H1 (cell line): ENCODE measurements around the gene PLEKHH3. TPM values are rescaled to one million over a fixed set of nuclear protein-coding genes. Genes with fewer than 3 reads are reported as not detected.
A peak's percentile ranks its signal among the peaks of the same experiment; 100 is the strongest.

Source experiments
- BACH1 ChIP-seq: IDR thresholded peaks from 2 replicates; pipeline ENCODE4 v1.6.1; 2012; ENCODE audit warnings: low read length, improper control_type of control experiment
- FOSL1 ChIP-seq: IDR thresholded peaks from 2 replicates; pipeline ENCODE4 v1.6.1; 2011; ENCODE audit warnings: mild to moderate bottlenecking, low read depth, low read length, moderate library complexity; ENCODE audit not compliant: insufficient read depth
- GABPA ChIP-seq: IDR thresholded peaks from 2 replicates; pipeline ENCODE4 v1.6.1; 2011; ENCODE audit warnings: mild to moderate bottlenecking, low read length, moderate library complexity, borderline replicate concordance; ENCODE audit not compliant: insufficient read depth
- GTF2F1 ChIP-seq: IDR thresholded peaks from 2 replicates; pipeline ENCODE4 v1.6.1; 2012; ENCODE audit warnings: low read depth, low read length, improper control_type of control experiment, borderline replicate concordance
- JUND ChIP-seq: IDR thresholded peaks from 2 replicates; pipeline ENCODE4 v1.6.1; 2011; ENCODE audit warnings: mild to moderate bottlenecking, improper control_type of control experiment, low read length
- KDM4A ChIP-seq: IDR thresholded peaks from one replicate; pipeline ENCODE4 v1.7.1; 2012; ENCODE audit warnings: low read depth, mild to moderate bottlenecking, moderate library complexity, low read length, inconsistent platforms; ENCODE audit not compliant: severe bottlenecking
- NRF1 ChIP-seq: IDR thresholded peaks from 2 replicates; pipeline ENCODE4 v1.6.1; 2011; ENCODE audit warnings: mild to moderate bottlenecking, low read depth, low read length, improper control_type of control experiment
- PHF8 ChIP-seq: fragments of 200-600 bp; sonication (generic); conservative IDR thresholded peaks from 2 replicates; pipeline ENCODE4 v1.7.1; 2012; ENCODE audit warnings: low read depth, mild to moderate bottlenecking, inconsistent platforms, low read length, moderate library complexity
- RAD21 ChIP-seq, 2 experiments: IDR thresholded peaks in 1 of 2; conservative IDR thresholded peaks in 1 of 2; 2 replicates each; pipeline ENCODE4 v1.6.1; 2011; ENCODE audit warnings: low read depth in 2 of 2, low read length in 2 of 2, improper control_type of control experiment in 1 of 2, inconsistent platforms in 1 of 2, mild to moderate bottlenecking in 1 of 2, moderate library complexity in 1 of 2
- RBBP5 ChIP-seq: IDR thresholded peaks from 2 replicates; pipeline ENCODE4 v1.7.1; 2012; ENCODE audit warnings: low read depth, mild to moderate bottlenecking, inconsistent platforms, low read length, moderate library complexity, borderline replicate concordance
- TAF1 ChIP-seq: IDR thresholded peaks from 2 replicates; pipeline ENCODE4 v1.6.1; 2011; ENCODE audit warnings: mild to moderate bottlenecking, low read depth, low read length
- polyA plus RNA-seq, 7 experiments: library from polyadenylated mRNA; depleted of rRNA in 3 of 7; stranded (reverse) in 5 of 7; unstranded in 2 of 7; fragments of >200 nt in 5 of 7; fragments of 200-250 nt in 2 of 7; gene quantifications; 1 replicate in 5 of 7; 2 replicates in 1 of 7; 4 replicates in 1 of 7; pipeline versions ENCODE4 v1.2.1 to v1.2.3, GENCODE V29; 2011 to 2013; ENCODE audit warnings: missing spikeins in 2 of 7, mixed read lengths in 2 of 7
- total RNA-seq: library from RNA; stranded (reverse); fragmentation: NEBNext Ultra II Directional; extraction: Animal tissue kit (Norgen Biotek cat#: 25700); gene quantifications from 2 replicates; pipeline ENCODE4 v1.2.1, GENCODE V29; 2021
- TF ChIP-seq, protein P1 (sequence below), 3 experiments: IDR thresholded peaks; 1 replicate in 2 of 3; 2 replicates in 1 of 3; pipeline versions ENCODE4 v1.5.1 to v1.6.1; 2011; ENCODE audit warnings: low read length in 3 of 3, mild to moderate bottlenecking in 3 of 3, inconsistent platforms in 2 of 3, low read depth in 1 of 3, moderate library complexity in 1 of 3; ENCODE audit not compliant: insufficient read depth in 1 of 3; ENCODE audit errors: control extremely low read depth in 1 of 3
- TF ChIP-seq, protein P2 (sequence below): IDR thresholded peaks from 2 replicates; pipeline ENCODE4 v1.6.1; 2012; ENCODE audit warnings: inconsistent platforms
- TF ChIP-seq, protein P3 (sequence below): IDR thresholded peaks from 2 replicates; pipeline ENCODE4 v1.6.1; 2011; ENCODE audit warnings: low read depth, mild to moderate bottlenecking, low read length; ENCODE audit not compliant: insufficient read depth

PLEKHH3 gene
- total and polyA plus RNA-seq, 2 of the 8 experiments (the other 6 are each of a cell fraction or from before 2014, with no cell fraction given): 11.1 to 13.5 TPM

DNA sequence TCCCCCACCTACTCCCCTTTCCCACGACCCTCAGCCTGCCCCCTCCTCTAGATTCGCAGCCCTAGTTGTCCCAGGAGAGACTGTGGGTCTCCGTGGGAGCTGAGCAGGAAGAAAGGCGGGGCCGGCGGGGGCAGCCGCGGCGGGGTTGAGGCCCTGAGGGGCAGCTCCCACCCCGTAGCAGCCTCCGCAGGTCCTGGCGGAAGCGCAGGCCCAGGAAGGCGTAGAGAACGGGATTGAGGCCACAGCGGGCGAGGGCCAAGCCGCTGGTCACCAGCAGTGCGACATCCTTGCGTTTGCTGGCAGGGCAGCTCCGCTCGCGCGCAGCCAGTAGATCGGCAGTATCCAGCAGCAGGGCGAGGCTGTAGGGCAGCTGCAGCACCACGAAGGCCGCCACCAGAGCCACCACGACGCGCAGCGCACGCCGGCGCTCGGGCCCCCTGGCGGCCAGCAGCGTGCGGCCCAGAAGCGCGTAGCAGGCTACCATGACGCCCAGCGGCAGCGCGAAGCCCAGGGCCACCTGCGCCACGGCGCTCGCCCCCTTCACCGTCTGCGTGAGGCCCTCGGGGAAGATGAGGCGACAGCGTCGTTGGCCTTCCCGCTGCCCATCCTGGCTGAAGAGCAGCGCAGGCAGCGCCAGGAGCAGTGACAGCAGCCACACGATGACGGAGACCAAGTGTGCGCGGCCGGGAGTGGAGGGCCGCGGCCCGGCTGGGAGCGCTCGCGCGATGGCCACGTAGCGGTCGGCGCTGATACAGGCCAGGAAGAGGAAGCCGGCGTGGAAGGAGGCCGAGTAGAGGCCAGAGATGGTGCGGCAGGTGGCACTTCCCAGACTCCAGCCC is 2.9 kb upstream of the PLEKHH3 start (continued):
- TF ChIP-seq, protein P1, sequence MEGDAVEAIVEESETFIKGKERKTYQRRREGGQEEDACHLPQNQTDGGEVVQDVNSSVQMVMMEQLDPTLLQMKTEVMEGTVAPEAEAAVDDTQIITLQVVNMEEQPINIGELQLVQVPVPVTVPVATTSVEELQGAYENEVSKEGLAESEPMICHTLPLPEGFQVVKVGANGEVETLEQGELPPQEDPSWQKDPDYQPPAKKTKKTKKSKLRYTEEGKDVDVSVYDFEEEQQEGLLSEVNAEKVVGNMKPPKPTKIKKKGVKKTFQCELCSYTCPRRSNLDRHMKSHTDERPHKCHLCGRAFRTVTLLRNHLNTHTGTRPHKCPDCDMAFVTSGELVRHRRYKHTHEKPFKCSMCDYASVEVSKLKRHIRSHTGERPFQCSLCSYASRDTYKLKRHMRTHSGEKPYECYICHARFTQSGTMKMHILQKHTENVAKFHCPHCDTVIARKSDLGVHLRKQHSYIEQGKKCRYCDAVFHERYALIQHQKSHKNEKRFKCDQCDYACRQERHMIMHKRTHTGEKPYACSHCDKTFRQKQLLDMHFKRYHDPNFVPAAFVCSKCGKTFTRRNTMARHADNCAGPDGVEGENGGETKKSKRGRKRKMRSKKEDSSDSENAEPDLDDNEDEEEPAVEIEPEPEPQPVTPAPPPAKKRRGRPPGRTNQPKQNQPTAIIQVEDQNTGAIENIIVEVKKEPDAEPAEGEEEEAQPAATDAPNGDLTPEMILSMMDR (IDR thresholded peaks at IDR 0.05; ENCODE audit: control extremely low read depth in 1 of 3, insufficient read depth in 1 of 3, low read depth in 1 of 3, low read length in 3 of 3): peak; percentile 81 to 97 (median 88)
- TF ChIP-seq RBBP5 (0 out of 2 replicates have a peak, but pooled peaks have one; percentile 69), PHF8 (peak; percentile 34; the same call in 1 of the 2 replicates), TAF1 (peak; percentile 64), JUND (no peak), KDM4A (peak; percentile 86), GABPA (0 out of 2 replicates have a peak, but pooled peaks have one; percentile 67), BACH1 (peak; percentile 47; the same call in 1 of the 2 replicates), GTF2F1 (no peak), NRF1 (0 out of 2 replicates have a peak, but pooled peaks have one; percentile 3), RAD21 (IDR thresholded peaks at IDR 0.05 in 1 of 2, conservative IDR thresholded peaks at IDR 0.05 in 1 of 2; ENCODE audit: low read depth in 2 of 2, low read length in 2 of 2) (peak; percentile 47 to 67), FOSL1 (no peak)
- TF ChIP-seq, protein P2, sequence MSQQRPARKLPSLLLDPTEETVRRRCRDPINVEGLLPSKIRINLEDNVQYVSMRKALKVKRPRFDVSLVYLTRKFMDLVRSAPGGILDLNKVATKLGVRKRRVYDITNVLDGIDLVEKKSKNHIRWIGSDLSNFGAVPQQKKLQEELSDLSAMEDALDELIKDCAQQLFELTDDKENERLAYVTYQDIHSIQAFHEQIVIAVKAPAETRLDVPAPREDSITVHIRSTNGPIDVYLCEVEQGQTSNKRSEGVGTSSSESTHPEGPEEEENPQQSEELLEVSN: peak; percentile 97
- TF ChIP-seq, protein P3, sequence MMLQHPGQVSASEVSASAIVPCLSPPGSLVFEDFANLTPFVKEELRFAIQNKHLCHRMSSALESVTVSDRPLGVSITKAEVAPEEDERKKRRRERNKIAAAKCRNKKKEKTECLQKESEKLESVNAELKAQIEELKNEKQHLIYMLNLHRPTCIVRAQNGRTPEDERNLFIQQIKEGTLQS: no peak
